ENCODE data around the gene TP53TG5.

DNA sequence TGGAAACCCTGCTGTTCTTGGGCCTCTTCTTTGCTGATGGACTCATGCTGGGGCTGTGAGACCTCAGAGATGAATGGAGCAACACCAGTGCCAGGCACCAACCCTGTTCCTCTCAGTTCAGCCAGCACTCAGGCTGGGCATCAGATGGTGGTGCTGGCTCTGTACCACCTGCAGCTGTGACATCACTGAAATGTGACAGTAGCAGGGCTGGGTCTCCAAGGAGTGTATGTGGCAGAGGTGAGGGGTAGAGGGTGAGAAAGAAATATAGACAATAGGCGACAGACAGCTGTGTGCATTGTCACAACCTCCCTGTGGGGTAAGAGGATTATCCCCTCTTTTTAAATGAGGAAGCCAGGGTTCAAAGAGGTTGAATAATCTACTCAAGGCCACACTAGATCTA is at the start of gene TP53TG5:
- TF ChIP-seq, protein P1, sequence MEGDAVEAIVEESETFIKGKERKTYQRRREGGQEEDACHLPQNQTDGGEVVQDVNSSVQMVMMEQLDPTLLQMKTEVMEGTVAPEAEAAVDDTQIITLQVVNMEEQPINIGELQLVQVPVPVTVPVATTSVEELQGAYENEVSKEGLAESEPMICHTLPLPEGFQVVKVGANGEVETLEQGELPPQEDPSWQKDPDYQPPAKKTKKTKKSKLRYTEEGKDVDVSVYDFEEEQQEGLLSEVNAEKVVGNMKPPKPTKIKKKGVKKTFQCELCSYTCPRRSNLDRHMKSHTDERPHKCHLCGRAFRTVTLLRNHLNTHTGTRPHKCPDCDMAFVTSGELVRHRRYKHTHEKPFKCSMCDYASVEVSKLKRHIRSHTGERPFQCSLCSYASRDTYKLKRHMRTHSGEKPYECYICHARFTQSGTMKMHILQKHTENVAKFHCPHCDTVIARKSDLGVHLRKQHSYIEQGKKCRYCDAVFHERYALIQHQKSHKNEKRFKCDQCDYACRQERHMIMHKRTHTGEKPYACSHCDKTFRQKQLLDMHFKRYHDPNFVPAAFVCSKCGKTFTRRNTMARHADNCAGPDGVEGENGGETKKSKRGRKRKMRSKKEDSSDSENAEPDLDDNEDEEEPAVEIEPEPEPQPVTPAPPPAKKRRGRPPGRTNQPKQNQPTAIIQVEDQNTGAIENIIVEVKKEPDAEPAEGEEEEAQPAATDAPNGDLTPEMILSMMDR (conservative IDR thresholded peaks at IDR 0.05 in 1 of 2, IDR thresholded peaks at IDR 0.05 in 1 of 2; ENCODE audit: low read depth in 1 of 2, low read length in 2 of 2): no peak
- no peak for TF ChIP-seq EZH2 (IDR thresholded peaks at IDR 0.05; ENCODE audit: low read length, missing control alignments)

All from fibroblast of lung (primary cell).